ENCODE data around the gene TMEM135.

The TMEM135 gene

DNA sequence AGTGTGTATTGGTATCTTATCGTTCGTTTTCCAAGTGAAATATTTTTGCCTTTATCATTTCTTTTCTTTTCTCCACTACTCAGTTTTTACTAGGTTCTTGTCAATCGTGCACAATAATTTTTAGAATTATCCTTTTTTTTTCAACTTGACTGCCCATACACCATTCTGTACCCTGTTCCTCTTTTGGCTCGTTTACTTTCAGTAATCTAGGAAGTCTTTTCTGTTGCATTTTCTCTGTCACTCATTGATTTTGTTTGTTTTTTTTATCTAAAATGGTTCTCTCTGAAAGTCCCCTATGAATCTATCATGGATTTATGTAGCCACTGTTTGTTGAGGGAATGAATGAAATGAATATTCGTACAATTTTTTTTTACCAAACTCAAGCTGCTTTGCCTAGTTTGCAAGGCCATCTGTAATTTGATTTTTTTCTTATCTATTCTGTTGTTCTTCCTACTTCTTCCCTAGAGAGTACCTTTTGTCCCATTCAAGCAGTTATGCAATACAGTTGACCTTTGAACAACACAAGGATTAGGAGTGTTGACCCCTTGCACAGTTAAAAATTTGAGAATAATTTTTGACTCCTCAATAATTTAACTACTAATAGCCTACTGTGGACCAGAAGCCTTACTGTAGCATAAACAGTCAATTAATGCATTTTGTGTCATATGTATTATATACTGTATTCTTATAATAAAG is 166.3 kb downstream of the TMEM135 start:
- DNase-seq: no peak

DNA sequence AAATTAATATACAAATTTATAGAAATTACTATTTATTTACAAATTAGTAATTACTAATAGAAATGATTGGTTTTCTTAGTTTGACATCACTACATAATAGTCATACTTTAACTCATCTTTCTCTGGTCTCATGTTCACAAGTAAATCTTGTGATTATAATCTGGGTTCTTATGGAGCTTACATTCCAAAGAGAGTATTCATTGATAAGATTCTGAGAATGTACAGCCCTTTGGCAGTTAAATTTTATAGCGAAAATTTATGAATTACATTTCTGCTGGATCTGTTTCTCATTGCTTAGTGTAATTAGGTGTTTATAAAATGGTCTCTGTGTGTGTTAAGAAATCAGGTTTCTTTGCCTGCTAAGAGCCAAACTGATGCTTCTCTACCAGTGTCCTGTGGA is 175.2 kb downstream of the TMEM135 start:
- no peak for DNase-seq

DNA sequence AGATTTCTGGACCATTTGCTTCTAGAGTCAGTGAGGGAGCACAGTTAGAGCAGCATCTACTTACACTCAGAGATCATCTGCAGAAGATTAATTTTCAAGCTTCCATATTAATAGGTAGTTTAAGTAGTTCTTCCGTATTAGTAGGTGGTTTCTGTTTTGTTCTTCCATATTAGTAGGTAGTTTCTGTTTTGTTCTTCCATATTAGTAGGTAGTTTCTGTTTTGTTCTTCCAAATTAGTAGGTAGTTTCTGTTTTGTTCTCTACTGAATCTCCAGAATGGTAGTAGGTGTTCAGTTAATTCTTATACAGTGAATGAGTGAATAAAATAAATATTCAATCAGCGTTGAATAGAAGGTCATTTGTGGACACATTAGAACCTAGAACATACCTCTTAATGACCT is 175.7 kb downstream of the TMEM135 start:
- no peak for DNase-seq

GRCh38 chr11:87215236-87215635 is 177.5 kb downstream of the TMEM135 start:
- no peak for DNase-seq

GRCh38 chr11:87219266-87219665 is 181.5 kb downstream of the TMEM135 start:
- no peak for DNase-seq

DNA sequence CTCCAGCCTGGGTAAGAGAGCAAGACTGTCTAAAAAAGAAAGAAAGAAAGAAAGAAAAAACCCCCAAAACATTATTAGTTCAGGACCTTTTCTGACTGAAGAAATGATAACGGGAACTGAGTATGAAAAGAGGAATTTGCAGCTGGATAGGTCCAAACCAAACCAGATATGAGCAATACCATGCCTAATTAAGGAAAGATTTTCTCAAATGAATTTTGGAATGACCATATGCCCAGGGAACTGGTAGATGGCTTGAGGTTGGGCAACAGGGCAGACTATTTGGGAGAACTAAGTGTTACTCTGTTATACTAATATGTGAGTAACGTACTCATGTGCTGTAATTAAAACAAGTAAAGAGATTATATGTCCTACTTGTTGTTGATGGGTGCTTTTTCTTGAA is 186.1 kb downstream of the TMEM135 start:
- no peak for DNase-seq

DNA sequence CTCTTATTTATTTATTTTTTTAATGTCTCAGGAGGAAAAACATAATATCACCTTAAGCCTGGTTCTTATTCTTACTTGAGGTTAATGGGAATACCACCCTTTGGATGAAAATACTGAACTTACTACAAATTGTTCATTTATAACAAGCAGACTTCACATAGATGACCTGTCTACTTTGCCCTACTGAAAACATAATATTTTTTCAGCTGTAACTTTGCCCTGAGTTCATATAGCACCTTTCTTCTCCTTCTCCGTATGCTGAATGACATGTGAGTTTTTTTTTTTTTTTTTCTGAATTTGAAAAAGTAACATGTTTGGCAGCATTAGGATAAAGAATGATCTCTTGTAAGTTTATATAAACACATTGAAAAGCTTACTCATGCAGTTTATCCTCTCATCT is 186.8 kb downstream of the TMEM135 start:
- no peak for DNase-seq

DNA sequence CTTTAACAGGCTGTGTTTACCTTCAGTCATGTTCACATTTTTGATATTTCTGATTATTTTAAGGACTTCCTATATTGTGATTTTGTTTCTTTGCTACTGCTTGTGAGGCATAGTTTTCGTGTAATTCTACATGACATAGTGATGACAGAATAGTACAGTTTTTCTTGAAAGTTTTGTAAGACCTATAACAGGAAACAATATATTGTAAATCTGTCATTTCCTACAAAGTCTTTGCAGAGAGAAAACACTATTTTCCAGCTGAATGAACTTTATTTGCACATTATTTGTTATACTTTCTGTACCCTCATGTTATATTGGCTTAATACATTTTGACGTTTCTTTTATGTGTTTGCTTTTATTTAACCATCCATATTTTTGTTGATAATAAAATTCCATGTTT is 191.1 kb downstream of the TMEM135 start:
- no peak for DNase-seq

DNA sequence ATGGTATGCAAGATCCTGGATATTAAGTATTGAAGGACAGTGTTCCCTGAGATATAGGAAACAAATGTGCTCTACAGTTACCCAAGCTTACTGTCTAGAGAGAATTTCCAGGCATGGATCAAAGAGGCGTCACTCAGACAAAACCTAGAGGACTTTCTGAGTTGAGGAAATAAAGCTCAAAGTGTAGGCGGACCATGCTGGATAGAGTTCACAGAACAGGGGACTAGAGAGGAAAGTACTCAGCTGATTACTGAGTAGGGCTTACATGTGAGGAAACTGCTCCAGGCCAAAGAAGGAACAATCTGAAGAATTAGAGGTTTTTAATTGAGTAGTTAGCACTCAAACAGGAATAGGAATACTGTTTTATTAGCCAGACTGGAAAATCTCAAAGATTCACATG is 193.3 kb downstream of the TMEM135 start:
- no peak for DNase-seq

GRCh38 chr11:87232320-87232719 is 194.6 kb downstream of the TMEM135 start:
- no peak for DNase-seq

DNA sequence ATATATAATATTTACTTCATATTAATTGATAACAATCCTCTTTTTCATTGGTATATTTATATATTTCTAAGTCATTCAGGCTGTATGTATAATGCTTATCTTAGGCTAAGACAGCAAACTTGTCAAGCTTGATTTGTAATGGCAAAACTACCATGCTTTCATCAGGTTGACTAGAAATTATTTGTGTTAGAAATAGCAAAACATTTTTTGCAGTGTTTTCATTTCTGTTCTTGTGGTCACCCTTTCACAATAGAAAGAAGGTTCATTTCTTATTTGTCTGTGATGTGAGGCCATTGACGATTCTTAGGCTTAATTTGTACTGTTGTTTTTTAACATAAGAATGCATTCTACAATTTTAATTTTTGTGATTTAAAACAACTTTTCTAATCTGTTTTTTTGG is 197.6 kb downstream of the TMEM135 start:
- no peak for DNase-seq

GRCh38 chr11:87236368-87236767 is 198.6 kb downstream of the TMEM135 start:
- DNase-seq: no peak

- no peak for DNase-seq
Observed at GRCh38 chr11:87239001-87239400, 201.3 kb downstream of the TMEM135 start.

DNA sequence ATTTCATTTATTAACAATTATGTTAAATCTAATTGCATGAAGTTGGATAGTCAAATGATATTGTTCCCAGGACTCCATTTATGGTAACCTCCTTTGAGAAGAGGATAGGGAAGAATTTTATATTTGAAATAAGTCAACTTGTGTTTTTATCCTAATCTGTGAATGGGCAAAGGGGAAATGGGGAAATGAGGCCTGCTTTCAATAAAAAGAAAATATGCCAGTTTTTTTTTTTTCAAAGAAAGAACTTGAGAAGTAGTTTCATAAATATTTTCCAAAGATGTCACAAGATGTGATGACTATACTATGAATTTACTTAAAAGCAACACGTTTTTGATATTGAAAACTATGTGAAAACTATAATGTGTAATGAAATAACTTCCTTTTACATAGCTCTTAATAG is 201.8 kb downstream of the TMEM135 start:
- DNase-seq: no peak

DNA sequence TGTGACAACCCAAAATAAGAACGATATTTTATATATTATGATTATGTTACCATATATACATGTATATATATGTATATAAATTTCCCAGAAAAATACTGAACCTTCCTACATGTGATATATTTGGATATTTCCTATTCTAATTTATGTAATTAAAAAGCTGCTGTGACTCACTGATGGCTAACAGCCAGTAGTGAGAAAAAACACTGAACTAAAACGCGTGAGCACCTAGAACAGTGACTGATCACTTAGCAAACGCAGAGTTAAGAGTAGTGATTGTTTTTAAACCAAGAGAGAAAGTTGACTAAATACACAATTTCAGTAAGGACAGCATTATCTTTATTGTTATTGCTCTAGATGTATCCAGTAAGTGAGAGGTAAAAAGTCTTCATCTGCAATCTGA is 213.8 kb downstream of the TMEM135 start:
- DNase-seq: no peak

DNA sequence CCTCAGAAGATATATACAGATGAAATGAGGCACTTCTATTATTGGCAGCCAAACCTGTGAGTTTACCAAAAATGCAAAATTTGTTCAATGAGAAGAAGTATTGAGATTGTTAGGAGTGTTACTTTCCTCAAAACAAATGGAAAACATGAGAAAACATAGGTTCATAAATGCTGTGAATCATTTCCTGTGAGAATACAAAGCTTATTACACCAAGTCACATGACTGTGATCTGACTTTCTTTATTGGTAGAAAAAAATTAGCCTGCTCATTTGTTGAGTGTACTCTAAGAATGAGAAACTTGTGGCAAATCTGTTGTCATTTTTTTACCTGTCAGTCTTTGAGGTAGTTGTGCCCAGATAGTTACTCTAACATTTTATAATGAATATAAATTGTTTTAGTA is 215.1 kb downstream of the TMEM135 start:
- no peak for DNase-seq

DNA sequence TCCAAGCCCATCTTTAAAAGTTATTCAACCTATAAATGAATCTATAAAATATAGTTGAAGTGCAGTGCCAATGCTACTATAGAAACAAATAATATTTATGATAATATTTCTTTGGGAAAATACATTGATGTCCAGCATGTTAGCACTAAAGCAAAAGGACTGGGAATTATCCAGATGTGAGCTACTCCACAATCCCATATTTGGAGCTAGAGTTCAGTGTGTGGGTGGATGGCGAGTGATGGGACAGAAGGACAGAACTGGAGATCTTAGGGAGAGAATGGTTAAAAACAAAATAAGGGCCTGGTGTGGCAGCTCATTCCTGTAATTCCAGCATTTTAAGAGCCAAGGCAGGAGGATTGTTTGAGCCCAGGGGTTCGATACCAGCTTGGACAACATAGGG is 216.8 kb downstream of the TMEM135 start:
- DNase-seq: no peak

- no peak for DNase-seq
Observed at GRCh38 chr11:87255589-87255988, 217.9 kb downstream of the TMEM135 start.

DNA sequence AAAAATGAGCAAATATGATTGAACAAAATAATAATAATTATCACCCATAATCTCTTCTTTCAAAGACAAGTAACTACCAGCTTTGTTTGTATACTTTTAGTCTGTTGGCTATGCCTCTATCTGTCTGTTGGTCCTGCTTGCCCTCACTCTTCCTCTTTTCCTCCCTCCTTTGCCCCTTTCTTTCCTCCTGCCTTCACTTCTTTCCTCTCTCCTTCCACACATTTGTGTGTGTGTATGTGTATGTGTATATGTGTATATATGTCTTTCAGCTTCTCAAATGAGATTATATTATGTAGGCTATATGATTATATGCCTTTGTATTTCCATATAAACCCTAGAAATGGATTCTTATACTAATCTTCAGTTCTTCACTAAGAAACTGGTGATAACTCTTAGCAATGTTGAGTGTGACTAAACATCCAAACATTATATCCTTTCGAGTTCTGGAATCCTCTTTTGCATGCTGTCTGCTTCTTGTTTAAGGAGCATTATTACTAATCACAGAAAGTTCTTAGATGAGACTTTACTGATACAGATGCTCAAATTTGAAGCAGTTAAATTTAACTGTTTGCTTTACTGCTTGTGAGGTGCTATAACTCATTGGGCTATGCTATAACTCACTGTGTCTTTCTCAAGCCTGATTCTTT is 219.1 kb downstream of the TMEM135 start:
- no peak for DNase-seq

DNA sequence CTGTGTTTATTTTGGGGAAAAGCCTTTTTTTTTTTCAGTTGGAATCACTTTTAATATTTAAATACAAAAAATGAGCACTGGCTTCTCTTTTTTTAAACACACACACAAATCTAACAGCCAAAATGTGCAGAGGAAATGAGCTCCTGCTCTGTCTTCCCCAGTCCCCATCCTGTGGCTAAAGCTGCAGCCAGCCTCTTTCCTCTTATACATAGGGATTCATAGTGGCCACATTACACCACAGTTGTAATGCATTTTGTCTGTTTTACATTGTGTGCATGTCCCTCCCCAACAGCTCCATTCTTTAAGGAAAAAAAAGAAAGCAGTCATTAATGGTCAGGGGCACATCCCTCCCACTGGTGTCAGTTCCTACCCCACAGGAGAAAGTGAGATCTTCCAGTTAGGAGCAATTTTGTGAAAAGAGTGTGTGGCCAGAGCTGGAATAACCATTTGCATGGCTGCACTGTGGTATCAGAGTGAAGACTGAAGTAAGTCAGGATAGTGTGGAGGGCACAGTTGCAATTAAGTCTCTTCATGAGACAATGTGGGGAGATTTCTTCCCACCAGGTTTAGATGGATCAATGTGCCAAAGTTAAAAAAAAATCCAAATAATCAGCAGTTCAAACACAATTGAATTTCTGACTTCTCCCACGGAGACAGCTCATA is 220.6 kb downstream of the TMEM135 start:
- DNase-seq: no peak

- DNase-seq: no peak
Observed at GRCh38 chr11:87259736-87260135, 222.0 kb downstream of the TMEM135 start.

- no peak for DNase-seq
Observed at GRCh38 chr11:87260811-87261210, 223.1 kb downstream of the TMEM135 start.

DNA sequence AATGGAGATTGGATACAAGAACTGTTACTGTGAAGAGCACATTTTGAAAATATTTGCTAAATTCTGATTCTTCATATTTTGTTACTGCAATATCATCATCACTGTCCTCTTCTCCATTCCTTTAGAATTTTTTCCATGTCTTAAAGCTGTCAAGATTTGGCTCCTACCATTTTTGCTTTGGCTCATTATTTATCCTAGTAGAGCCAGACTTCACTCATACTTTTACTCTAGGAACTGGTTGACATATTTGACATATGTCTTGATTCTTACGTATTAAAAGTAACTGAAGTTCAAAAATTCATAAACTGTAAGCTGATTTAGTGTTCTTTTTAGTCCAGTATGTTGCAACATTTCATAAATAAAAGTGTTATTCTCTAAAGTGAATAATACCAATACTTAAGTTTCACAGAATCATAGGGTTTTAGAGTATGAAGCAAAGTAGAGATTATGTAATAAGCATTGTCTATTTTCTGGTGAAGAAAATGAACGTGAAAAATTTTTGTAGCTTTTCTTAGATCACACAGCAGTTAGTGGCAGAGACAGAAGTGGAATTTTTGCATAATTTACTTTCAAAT is 225.6 kb downstream of the TMEM135 start:
- no peak for DNase-seq

GRCh38 chr11:87263979-87264378 is 226.2 kb downstream of the TMEM135 start:
- no peak for DNase-seq

Data from NCI-H2227 treated with DMSO at 0.1 percent for 48 hours (cell line).